NCI-H187 (cell line): ENCODE measurements around the gene VPS4A.

Source experiments
- DNase-seq, 2 experiments: peaks; one replicate each; lab custom pipeline; 2025; lab: John Stamatoyannopoulos, UW

VPS4A gene

GRCh38 chr16:69366431-69366830, 55.3 kb downstream of the VPS4A start:
- no peak for DNase-seq

DNA sequence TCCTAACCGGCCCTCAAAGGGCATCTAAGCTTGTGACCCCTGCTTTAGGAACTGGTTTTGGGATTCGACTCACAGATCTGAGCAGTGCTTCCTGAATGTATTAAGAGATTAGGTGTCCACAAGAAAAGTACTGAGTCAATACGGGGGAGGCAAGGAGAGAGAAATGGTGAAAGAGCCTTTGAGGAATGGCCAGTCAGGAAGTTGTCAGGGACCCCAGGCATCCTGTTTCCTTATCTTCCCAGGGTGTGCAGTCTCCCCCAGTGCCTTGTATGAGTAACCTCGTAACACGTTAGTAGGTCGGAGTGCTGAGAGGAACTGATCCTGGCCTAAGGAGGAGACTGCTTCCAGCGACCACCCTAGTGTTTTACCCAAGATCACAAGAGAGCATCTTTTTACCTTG, 56.8 kb downstream of the VPS4A start:
- DNase-seq, result no peak

- no peak for DNase-seq
These were observed 57.7 kb downstream of the VPS4A start for GRCh38 chr16:69368866-69369265.

GRCh38 chr16:69371564-69371963, 60.4 kb downstream of the VPS4A start:
- no peak for DNase-seq

GRCh38 chr16:69373019-69373418, 61.9 kb downstream of the VPS4A start:
- no peak for DNase-seq
